GM19099 (cell line): ENCODE measurements around the gene BTBD8.

Experiments used
- POLR2A ChIP-seq: IDR thresholded peaks from 3 replicates; pipeline ENCODE4 v1.6.1; 2011; ENCODE audit warnings: low read depth; ENCODE audit not compliant: insufficient read length; ENCODE audit errors: extremely low read depth

Gene BTBD8

GRCh38 chr1:92136341-92136740 is 56.2 kb downstream of the BTBD8 start:
- no peak for TF ChIP-seq POLR2A

- TF ChIP-seq POLR2A: no peak
Observed at GRCh38 chr1:92154934-92155333, 74.8 kb downstream of the BTBD8 start.

GRCh38 chr1:92159593-92159992 is 79.4 kb downstream of the BTBD8 start:
- no peak for TF ChIP-seq POLR2A

- no peak for TF ChIP-seq POLR2A
Observed at GRCh38 chr1:92165389-92165788, 85.2 kb downstream of the BTBD8 start.

- TF ChIP-seq POLR2A: no peak
Observed at GRCh38 chr1:92167151-92167550, 87.0 kb downstream of the BTBD8 start.

- TF ChIP-seq POLR2A: no peak
Observed at GRCh38 chr1:92168657-92169056, 88.5 kb downstream of the BTBD8 start.

GRCh38 chr1:92169214-92170005 is 89.3 kb downstream of the BTBD8 start:
- TF ChIP-seq POLR2A: no peak

GRCh38 chr1:92184632-92185031 is 104.5 kb downstream of the BTBD8 start:
- no peak for TF ChIP-seq POLR2A

GRCh38 chr1:92186081-92186480 is 105.9 kb downstream of the BTBD8 start:
- no peak for TF ChIP-seq POLR2A

- no peak for TF ChIP-seq POLR2A
Observed at GRCh38 chr1:92188436-92189255, 108.5 kb downstream of the BTBD8 start.

GRCh38 chr1:92191726-92192125 is 111.6 kb downstream of the BTBD8 start:
- TF ChIP-seq POLR2A: no peak

- no peak for TF ChIP-seq POLR2A
Observed at GRCh38 chr1:92192246-92192645, 112.1 kb downstream of the BTBD8 start.

GRCh38 chr1:92194511-92194910 is 114.4 kb downstream of the BTBD8 start:
- TF ChIP-seq POLR2A: no peak

GRCh38 chr1:92201973-92202372 is 121.8 kb downstream of the BTBD8 start:
- no peak for TF ChIP-seq POLR2A

GRCh38 chr1:92203105-92203504 is 123.0 kb downstream of the BTBD8 start:
- no peak for TF ChIP-seq POLR2A

- TF ChIP-seq POLR2A: no peak
Observed at GRCh38 chr1:92210701-92211100, 130.6 kb downstream of the BTBD8 start.
